Inferior parietal cortex (tissue), 1 donor: ENCODE results near the gene COL23A1.

Experiments
- DNase-seq: peaks from one replicate; pipeline ENCODE4 v3.0.0-alpha.2; 2016; ENCODE audit errors: extremely low spot score

COL23A1 gene

DNA sequence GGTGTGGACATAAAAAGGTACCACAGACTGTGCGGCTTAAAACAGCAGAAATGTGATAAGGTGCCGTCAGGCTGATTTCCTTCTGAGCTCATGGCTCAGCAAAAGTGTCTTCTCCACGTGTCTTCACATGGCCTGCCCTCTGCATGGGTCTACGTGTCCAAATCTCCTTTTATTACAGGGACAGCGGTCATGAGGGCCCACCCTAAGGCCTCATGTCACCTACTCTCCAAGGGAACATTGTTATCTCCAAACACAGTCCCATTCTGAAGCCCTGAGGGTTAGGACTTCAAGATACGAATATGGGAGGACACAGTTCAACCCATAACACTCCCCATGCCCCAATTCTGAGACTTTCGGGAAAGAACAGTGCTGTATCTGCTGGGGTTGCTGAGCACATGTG, 35.2 kb downstream of the COL23A1 start:
- no peak for DNase-seq

DNA sequence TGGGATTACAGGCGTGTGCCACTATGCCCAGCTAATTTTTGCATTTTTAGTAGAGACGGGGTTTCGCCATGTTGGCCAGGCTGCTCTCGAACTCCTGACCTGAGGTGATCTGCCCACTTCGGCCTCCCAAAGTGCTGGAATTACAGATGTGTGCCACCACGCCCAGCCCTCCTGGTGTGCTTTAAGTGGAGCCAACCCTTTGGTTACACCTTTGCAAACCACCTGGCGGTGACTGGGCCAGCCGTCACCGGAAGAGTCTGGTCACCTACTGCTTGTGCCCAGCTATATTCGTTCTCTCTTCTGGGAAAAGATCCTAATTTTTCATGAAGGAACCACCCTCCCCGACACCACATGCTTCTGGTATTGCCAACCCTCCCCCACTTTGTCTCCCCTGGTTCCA, 35.9 kb downstream of the COL23A1 start:
- DNase-seq, result no peak

DNA sequence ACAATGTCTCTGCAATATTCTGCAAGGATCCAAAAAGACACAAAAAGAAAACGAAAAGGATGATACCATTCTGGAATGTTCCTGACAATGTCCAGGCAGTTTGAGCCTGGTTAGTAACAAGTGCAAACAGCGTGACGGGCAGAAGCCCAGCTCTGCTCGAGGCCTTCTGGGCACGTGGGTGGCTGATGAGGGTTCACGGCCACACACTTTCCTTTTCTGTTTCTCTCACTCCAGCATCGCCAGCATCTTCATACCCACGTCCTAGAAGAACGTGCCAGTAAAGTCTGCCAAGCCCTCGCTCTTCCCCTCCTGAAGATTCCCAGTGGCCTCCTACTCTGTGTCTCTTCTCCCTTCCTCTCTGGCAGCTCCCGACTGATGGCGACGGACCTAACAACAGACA, 36.7 kb downstream of the COL23A1 start:
- DNase-seq, result peak; percentile 32

DNA sequence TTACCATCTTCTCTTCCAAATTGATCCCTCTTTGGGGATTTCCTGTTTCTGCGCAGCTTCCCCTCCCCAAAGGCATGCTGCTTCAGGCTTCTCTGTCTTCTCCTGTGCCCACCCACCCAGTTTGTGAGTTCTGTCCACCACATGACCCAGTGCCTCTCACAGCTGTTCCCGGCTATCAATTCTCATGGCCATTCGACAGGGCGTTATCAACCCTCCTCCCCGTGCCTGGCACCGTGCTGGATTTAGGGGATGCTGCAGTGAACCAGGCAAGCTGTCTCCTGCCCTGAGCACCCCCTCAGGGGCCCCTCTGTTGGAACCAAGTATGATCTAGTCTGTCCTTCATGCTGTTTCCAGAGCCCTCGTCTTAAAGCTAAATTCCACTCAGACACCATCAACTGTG, 38.7 kb downstream of the COL23A1 start:
- DNase-seq, result no peak

DNA sequence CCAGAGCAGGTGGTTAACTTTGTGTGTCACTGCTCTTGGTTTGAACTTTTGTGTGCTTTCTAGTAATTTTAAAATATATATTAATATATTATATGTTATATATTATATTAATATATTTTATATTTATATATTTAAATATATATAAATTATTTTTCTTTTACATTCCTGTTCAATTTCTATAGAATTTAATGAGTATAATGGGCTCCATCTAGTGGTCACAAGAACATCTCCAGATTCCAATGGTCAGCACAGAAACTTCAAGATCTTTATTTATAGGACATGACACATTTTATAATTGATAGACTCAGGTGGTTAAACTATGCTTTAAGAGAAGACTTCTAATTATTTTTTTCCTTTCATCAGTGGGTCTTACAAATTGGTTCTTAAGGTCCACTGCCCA, 39.1 kb downstream of the COL23A1 start:
- peak; percentile 60 for DNase-seq

DNA sequence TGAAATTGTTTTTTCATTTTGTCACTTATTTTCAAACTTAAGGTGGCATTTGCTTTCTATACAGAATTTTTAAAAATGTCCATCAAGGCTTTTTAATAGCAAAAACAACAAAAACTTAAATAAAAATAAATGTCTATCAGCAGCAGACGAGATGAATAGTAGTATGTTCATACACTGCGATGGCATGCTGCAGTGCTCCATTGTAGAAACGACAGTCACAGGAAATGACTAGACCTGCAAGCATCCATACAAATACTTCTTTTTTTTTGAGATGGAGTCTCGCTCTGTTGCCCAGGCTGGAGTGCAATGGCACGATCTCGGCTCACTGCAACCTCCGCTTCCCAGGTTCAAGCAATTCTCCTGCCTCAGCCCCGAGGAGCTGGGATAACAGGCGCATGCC, 41.4 kb downstream of the COL23A1 start:
- no peak for DNase-seq

DNA sequence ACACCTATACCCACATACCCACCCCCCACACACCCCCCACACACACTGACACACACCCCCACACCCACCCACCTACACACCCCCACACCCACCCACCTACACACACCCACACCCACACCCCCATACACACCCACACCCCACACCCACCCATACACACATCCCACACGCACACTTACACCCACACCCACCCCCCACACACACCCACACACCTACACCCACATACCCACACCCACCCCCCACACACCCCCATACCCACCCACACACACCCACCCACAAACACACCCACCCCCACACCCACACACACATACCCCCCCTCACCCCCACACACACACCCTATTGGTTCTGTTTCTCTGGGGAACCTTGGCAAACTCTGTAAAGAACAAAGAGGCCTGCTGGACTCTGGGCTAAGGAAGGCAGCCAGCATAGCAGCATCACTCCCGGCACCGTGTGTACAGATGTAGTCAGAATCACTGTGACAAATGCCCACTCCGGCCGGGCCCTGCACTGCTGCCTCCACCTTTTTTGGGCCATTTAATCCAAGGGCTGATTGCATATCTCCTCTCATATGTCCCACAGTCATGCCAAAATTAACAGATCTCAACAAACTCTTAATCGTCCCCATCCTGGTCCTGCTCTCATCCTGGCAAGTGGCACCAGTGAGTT, 42.3 kb downstream of the COL23A1 start:
- DNase-seq, result no peak

DNA sequence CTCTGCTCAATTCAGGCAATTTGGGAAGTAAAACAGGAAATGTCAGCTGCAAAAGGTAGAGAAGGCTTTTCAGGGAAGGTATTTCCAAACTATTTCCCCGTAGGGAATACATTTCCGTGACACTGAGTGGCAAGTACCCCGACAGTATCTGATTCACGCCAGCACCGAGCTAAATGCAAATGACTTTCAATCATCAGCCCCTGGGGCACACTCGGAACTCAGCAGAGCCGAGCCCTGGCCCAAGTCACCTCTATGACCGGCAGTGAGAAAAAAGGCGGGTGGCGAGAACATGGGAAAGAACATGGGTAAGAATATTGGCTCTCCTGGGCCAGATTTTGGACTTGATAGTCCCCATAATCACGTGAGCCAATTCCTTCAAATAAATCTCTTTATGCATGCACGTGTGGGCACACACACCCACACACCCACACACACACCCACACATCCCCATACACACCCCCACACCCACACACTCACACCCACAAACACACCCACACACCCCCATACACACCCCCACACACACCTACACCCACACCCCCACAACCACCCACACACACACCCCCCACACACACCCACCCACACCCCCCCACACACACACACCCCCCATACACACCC, 43.0 kb downstream of the COL23A1 start:
- no peak for DNase-seq

DNA sequence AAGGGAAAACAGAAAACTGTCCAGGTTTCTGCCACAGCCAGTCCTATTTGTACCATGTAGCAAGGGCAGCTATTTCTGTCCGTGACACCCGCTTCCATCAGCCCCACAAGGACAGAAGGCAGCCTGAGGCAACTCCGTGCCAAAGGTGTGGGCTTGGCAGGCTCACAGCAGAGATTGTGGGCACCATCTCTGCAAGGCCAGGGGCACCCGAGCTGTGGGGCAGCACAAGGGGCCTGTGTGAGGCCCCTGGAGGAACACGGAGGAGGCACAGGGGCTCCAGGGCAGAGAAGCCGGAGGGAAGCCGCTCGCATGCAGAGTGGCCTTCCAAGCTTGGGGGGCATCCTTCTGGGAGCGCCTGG, 43.5 kb downstream of the COL23A1 start:
- no peak for DNase-seq

DNA sequence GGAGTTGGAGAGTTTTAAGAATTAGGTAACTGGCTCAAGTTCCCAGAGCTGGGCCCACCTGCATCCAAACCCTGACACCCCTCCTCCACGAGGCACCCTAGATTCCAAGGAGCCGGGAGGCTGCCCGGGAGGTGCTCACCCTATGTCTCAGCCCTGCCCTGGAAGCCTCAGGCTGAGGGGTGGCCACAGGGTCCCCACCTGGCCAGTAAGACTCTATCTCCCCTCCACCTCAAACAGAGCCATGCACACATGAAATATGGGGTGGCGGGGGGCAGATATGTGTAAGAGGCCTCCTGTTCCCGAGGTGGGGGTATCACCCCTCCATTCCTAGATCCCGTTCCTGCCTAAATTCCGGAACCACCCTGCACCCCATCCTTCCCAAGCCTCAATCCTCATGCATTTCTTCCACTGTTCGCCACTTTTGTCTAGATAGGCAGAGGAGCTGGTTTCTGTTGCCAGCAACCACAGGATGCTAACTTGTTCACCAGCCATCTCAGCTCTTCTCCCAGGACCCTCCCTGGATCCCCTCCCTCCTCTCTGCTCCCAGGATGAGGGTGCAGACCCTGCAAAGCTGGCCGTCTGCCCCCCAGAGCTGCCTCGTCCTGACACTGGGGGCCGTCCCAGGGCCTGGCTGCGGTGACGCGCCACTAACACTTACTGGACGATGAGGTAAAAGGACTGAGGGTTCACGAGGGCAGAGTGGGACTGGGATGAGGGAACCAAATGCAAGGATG, 44.1 kb downstream of the COL23A1 start:
- no peak for DNase-seq

DNA sequence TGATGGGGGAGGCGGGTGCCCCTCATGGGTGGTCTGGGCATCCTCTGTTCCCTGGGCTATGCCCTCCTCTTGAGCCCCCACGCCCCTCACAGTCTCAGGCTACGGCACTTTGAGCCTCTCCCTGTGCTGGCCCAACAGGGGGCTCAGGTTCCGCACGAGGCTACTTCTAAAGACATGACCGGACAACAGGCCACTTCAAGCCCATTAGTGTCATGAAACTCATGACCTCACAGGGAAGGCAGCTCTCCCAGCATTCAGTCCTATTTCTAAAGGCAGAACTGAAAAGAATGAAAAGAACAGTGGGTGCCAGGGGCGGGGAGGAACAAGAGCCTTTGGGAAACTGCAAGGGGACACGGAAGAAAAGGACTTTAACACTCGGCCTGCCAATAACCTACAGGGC, 45.0 kb downstream of the COL23A1 start:
- DNase-seq, result no peak

DNA sequence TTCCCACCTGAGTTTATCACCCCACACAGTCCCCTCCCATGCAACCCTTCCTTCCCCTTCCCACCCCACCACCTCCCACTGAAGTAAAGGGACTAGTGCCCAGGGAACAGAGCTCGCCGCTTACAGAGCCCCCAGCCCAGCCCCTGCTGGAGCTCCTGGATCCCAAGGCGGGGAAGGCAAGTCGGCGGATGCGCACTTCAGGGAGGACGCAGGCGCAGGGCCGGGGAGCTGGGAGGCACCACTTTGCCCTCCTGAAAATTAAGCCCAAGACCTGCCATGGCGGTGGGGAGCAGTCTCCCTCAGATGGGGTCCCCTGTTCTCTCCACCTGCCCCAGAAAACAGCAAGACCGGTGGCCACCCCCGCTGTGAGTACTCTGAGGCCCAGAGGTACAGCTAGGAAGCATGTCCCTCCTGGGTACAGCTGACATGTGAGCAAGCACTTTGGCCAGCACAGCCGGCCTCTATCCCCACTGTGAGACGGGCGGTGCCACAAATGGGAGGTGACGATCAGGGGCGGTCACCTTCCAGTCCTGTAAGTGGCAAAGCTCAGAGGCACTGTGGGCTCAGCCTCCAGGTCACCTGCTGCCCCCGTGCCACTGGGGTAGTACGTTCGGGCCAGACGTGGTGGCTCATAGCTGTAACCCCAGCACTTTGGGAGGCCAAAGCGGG, 45.9 kb downstream of the COL23A1 start:
- no peak for DNase-seq

DNA sequence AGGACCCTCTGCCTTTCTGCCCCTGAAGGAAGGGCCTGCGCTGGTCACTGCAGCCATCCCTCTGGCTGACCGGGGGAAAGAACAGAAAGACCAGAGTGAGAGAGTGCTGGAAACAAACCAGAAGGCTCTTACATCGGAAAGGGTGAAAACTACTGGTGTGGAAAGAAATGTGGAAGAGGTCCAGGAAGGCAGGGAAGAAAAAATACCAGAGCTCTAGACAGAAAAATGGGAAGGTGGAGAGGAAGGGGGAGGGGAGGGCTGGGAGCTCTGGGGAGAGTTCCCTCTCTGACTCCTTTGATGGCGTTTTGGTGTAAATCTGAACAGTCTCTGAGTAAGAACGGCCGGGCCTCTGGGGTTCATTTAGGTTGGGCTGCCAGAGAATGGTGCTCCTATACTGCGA, 47.7 kb downstream of the COL23A1 start:
- DNase-seq, result no peak

DNA sequence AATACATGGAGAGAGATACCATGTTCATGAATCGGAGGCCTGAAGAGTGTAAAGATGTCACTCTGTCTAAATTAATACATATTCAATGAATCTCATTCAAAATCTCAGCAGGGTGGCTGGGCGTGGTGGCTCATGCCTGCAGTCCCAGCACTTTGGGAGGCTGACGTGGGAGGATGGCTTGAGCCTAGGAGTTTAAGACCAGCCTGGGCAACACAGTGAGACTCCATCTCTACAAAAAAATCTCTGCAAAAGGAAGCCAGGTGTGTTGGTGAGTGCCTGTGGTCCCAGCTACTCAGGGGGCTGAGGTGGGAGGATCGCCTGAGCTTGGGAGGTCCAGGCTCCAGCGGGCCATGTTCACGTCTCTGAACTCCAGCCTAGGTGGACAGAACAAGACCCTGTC, 49.7 kb downstream of the COL23A1 start:
- DNase-seq, result no peak

DNA sequence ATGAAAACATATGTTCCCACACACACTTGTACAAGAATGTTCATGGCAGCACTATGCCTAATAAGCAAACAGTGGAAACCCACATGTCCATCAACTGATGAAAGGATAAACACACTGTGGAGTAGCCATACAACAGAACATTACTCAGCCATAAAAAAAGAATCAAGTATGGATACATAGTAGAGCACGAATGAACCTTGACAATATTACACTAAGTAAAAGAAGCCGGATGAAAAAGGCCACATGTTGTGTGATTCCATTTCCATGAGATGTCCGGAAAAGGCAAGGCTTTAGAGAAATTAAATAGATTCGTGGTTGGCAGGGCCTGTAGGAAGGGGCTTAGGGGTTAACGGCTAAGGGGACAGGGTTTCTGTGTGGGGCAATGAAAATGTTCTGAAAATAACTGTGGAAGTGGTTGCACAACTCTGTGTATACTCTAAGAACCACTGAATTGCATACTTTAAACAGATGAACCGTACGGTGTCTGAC, 51.4 kb downstream of the COL23A1 start:
- DNase-seq, result no peak

DNA sequence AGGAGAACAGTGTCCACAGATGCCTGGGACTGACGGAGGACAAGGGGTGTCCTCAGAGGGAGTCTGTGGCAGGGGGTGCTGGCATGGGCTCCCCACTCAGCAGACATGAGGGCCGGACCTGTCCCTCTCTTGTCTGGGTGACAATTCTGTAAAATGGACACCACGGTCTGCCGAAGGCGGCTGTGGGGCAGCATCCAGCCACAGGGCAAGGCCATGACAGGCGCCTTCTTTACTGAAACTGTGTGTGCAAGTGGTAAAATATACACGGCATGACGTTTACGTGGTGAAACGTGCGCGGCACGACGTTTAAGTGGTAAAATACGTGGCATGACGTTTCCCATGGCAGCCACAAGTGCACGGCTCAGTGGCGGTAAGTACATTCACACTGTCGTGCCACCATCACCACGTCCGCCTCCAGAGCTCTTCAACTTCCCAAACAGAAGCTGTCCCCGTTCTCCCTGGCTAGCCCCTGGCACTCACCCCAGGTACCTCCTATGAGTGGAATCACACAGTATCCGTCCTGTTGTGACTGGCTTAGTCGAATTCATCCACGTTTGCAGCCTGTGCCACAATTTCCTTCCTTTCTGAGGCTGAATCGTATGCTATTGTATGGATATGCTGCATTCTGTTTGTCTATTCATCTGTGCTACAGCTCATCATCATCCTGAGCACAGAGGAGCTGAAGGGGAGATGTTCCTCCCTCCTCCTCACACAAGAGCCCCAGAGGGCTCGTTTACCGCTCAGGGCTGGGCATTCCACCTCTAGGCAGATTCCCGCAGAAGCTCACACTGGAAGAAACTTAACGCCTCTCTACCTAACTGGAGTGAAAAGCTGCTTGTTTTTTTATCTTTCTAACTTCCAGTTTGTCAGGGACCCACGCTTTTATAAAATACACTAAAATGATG, 52.5 kb downstream of the COL23A1 start:
- DNase-seq, result no peak

DNA sequence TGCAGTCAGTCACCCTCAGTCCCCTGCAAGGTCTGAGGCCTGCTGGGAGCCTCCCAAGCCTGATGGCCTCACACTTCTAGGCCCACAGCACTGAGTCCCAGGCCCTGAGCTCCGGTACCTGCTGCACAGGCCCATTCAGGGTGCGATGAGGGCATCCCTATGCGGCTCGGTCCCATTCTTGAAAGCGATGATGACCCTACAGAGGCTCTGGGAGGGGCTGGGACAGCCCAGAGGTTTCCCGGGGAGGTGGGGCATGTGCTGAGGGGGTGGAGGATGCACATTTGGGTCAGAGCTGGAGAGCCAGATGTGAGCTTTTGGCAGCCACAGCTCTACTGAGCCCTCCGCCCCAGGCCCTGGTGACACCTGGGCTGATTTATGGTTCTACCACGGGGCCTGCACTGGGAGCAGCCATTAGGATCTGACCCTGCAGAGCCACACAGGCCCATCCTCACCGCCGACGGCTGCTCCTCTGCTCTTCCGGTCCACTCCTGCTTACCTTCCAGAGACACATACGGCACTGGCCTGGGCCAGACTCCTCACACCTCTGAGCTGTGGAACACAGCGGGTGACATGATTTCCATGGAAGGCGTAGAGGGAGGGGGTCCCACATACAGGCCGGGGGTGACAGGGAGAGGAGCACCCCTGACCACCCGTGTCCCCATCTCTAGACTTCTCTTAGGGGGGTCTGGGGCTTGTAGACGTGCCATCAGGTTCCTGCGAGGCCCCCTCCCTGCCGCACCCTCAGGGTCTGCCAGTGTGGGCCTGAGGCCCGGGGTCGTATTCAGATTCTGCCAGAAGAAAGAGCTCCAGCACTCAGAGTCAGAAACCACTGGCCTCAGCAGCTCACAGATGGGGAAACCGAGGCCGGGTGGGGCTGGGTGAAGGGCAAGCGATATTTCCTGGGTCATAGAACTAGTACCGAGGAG, 53.4 kb downstream of the COL23A1 start:
- DNase-seq, result no peak

DNA sequence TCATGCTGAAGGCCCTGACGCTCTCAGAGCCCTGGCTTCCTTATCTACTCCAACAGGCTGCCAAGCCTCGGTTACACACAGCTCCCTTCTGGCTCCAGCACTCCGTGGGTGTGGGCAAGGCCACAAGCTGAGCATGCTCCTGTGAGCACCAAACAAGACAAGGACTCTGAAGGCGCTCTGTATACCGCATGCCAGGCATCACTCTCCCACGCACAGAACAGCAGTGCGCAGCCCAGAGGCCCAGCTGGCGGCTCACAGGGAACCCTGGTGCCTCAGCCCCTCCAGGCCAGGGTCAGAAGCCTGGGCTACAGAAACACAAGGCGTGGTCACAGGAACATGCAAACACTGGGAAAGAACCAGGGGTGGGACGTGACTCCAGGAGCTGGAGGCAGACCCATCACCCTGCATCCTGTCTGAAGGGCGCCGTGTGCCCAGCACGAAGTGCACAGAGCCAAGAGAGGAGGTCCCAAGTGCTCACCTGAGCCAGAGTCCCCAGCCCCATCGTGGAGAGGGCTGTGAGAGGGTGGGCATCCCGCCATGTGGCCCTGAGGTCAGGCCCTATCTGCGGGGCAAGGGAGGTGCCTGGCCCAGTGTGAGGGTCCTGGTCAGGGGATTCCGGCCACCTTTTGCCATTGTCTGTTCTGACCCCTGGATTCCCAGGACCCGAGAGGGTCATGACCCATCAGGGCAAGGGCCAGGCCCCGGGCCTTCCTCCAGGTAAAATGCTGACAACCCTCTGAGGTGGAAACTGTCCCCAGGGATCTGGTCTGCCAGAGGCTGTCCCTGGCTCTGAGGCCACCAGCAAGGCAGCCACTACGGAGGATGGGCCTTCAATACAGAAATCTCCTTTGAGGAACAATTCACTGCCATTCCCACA, 54.7 kb downstream of the COL23A1 start:
- peak; percentile 24 for DNase-seq

DNA sequence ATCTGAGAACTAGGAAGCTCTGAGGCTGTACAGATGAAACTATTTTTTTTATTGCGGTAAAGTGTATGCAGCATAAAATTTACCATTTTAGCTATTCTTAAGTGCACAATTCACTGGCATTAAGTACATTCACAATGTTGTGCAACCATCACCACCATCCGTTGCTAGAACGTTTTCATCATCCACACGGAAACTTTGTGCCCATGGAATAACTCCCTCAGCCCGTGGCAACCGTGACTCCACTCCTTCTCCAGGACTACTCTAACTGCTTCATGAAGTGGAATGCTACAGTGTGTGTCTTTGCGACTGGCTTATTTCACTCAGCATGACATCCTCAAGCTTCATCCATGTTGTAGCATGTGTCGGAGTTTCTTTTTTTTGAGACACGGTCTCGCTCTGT, 57.1 kb downstream of the COL23A1 start:
- DNase-seq, result no peak
